ENCODE results near the gene CTRB2.

CTRB2 gene

DNA sequence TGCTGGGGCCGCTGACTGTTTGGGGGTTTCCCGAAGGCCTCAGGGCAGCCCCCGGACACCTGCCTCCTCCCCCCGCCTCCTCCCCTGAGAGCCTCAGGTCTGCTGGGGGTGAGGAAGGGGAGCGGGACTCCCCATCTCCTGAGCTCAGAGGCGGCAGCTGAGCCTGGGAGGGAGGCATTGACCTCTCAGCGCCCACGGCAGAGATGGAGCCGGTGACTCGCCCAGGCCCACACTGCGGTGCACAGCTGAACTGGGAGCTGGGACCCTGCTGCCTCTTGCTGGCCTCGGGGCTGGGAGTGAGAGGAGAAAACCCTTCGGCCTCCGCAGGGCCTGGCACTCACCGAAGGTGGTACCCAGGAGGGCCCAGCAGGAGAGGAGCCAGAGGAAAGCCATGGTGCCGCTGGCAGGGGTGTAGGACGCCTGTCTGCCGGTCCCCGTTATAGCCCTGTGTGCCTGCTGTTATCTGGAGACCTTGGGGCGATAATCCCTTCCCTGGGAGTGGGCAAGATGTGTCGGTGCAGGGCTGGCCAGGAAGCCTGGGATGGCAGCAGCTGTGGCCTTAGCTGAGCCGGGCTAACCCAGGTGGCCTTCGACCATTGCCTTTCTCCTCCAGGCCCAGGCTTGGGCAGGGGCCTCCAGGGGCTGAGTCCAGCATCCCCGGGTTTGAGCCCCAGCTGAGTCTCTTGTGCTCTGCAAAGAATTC, at the start of gene CTRB2:
TSS of gene CTRB2 (minus strand) at position 413 of the 703 bp plus-strand sequence. CDS start at position 393, 20 bp downstream.
- H3K27ac Mint-ChIP-seq = no peak within 1 kb of the TSS
- no peak for DNase-seq
- H3K4me1 Mint-ChIP-seq (ENCODE audit: low read depth) = peaks cover 2% of the 10 kb centered on the region
- no peaks in the 10 kb centered on the region for H3K9me3 Mint-ChIP-seq
- no peak within 1 kb of the TSS for H3K4me3 Mint-ChIP-seq
- H3K36me3 Mint-ChIP-seq (ENCODE audit: low read depth) = no peaks in the 10 kb centered on the region
- H3K27me3 Mint-ChIP-seq = no peaks in the 10 kb centered on the region

DNA sequence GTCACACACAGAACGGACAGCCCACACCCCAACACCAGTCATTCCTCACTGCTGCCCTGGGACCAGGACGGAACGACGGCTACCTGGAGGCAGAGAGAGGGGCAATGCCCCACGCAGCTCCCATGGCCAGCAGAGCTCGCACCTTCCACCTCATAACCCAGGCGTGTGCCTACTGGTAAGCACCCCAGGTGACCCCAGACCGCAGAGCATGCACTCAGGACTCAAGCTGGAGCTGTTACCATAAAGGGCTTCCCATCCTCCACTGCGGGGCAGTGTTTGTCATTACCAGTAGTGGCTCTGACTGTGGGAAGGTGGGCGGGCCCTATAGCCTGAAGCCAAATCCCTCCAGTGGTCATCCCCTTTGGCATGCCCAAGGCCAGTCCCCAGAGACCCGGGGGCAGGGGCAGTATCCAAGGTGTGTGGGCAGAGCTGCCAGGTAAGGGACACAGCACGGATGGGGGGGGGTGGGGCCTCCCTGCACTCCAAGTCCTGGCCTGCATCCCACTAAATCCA, 49.2 kb upstream of the CTRB2 start:
- no peaks in the 10 kb centered on the region for H3K36me3 Mint-ChIP-seq (ENCODE audit: low read depth)
- H3K27me3 Mint-ChIP-seq = peaks cover 37% of the 10 kb centered on the region
- DNase-seq = no peak
- H3K4me3 Mint-ChIP-seq = no peak overlapping the region
- H3K9me3 Mint-ChIP-seq = no peaks in the 10 kb centered on the region
- no peak overlapping the region for H3K27ac Mint-ChIP-seq
- peaks cover 6% of the 10 kb centered on the region for H3K4me1 Mint-ChIP-seq (ENCODE audit: low read depth)

DNA sequence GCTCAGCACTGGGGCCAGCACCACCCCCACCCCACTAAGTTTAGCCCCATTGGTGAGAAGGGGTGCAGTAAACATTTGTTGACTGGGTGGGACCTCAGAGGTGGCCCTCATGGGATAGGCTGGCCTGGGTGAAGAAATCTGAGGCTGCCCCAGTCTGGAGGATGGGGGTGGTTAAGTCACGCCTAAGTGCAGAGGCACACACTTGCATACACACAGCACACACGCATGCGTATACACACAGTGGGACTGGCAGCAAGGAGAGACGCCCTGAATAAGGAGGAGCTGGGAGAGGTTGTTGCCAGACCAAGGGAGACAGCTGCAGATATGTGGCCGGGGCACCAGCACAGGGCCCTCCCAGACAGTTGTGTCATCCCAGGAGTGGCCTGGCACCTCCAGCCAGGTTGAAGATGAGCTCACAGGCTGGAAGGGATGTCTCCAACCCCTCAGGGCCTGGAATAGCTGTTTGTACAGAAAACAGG, 47.4 kb upstream of the CTRB2 start:
- no peaks in the 10 kb centered on the region for H3K36me3 Mint-ChIP-seq (ENCODE audit: low read depth)
- no peak overlapping the region for H3K27ac Mint-ChIP-seq
- H3K4me1 Mint-ChIP-seq (ENCODE audit: low read depth) = peaks cover 12% of the 10 kb centered on the region
- H3K4me3 Mint-ChIP-seq = no peak overlapping the region
- peaks cover 49% of the 10 kb centered on the region for H3K27me3 Mint-ChIP-seq
- no peaks in the 10 kb centered on the region for H3K9me3 Mint-ChIP-seq
- DNase-seq = no peak

DNA sequence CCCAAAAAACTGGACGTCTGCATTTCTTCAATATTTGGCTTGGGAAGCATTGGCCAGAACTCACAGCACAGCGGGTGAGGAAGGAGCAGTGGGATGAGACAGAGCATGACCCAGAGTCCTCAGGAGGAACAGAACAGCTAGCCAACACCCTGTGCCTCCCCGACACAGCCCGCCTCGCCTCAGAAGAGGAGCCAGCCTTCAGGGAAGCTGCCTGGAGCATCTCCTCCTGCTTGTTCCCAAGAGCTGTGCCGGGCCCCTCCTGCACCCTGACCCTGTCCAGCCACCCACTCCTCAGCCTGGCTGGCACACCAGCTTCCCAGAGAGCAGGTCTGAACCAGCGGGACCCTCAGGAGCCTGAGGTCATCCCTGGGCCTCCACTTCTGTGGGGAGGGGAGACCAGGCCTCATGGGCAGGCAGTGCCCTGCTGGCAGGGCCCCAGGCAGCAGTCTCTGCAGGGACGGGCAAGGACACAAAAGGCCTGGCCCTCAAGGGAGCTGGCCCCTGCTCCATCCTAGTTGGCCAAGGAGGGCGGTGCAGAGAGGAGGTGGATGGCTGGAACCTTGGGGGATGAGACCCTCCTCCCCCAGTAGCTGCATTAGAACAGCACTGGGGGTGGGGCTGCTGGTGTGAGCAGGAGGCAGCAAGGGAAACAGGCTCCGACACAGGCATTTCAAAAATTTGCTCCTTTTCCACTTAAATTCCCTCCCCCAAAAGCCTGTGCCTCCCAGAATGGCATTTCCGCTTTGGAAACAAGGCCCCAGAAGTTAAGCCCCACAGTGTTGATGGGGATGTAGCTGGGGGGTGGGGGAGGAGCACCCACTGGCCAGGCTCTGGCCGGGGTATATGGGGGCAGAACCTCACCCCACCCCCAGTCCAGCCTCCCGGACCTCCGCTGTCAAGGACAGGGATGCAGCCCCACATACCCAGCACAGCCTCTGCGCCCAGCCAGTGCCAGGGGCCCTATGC, 46.3 kb upstream of the CTRB2 start:
- Mint-ChIP-seq H3K4me3 (no peak overlapping the region), H3K36me3 (ENCODE audit: low read depth) (no peaks in the 10 kb centered on the region), H3K4me1 (ENCODE audit: low read depth) (peaks cover 12% of the 10 kb centered on the region), H3K27ac (no peak overlapping the region), H3K9me3 (no peaks in the 10 kb centered on the region), H3K27me3 (peaks cover 50% of the 10 kb centered on the region)
- no peak for DNase-seq

DNA sequence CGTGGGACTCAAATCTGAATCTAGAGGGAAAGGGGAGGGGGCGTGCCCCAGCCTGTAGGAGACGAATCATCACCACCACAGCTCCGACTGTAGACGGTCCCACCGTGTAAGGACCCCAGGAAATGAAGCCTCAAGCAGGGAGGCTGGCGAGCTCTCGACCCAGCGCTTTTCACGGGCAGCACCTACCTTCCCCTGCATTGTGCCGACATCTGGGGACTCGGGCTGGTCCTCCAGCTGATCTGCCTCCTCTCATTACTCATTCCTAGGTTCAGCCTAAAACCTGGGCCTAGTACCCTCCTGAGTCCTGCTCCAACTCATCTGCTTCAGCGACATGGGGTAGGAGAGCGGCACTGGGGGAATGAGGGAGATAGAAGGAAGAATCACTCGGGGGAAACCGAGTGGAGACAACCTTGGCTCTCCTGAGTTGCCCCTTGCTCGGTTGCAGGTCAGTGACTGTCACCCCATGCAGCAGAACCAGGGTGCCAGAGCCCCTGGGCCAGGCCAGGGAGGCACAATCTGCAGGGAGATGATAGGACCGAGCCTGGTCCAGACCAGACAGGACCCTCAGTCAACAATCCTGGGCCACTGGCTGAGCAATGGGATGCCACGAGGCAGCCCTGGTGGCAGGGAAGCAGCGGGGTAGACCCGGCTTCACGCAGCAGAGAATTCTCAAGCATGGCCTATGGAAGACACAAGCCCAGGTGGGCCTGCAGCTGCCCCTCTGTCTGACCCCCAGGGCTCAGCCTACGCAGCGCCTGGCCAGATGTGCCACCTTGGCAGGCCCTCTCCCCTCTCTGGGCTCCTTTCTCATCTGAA, 45.3 kb upstream of the CTRB2 start:
- Mint-ChIP-seq H3K4me1 (ENCODE audit: low read depth) (peaks cover 12% of the 10 kb centered on the region), H3K4me3 (peak overlapping the region; percentile 57), H3K27me3 (peaks cover 50% of the 10 kb centered on the region), H3K9me3 (no peaks in the 10 kb centered on the region), H3K27ac (no peak overlapping the region), H3K36me3 (ENCODE audit: low read depth) (no peaks in the 10 kb centered on the region)
- DNase-seq = no peak

DNA sequence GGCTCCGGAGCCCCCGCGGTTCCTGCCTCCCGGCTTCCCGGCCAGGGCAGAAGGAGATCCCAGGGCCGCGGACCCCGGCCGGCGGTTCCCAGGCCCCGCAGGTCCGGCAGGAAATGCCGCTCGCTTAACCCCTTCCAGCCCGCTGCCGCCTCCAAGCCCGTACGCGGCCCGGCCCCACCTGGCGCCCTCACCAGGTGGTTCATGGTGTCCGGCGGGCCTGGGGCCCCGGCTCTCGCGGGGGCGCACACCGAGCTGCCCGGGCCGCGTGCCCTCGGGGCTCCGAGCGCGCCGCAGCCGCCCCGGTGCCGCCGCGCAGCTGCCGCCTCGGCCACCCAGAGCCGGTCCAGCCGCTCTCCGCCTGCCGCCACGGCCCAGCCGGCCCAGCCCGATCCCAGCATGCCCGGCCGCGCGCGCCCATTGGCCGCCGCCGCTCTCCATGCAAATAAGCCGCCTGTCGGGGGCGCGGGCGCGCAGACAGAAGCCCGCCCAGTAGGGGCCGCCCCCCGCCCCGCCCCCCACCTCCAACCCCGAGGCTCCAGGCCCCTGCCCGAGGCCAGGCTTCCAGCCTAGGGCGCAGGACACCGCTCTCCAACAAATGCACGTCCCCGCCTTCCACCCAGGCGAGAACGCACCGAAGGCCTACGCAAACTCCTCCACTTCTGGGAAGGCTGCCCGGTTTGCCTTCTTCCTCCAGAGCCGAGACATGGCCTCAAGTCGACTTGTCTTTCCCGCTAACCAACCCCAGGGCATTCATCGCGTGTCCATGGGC, 44.5 kb upstream of the CTRB2 start, which contains the start of gene BCAR1:
TSS of gene BCAR1 (minus strand) at position 345 of the 769 bp plus-strand sequence. CDS start at position 203, 142 bp downstream.
- H3K27me3 Mint-ChIP-seq = peaks cover 50% of the 10 kb centered on the region

DNA sequence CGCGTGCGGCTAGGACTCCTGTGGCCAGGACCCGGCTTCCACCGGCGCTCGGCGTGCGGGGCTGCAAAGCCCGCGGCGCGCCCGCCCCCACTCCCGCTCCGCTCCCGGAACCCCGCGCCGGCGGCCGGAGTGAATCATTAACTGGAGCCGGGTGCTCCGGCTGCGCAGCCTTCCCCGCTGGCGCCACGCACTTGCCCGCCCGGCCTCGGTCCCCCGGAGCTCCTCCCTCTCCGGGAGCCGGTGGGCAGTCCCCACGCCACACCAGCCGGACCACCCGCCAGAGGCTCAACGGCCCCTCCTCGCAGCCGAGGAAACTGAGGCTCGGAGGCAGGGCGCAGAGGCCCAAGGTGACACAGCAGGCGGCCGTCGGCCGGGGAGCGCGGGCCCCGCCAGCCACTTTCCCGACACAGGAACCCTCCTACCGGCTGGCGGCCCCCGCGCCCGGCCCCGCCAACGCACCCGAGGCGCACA, 43.9 kb upstream of the CTRB2 start:
- Mint-ChIP-seq H3K9me3 (no peaks in the 10 kb centered on the region), H3K4me3 (peak overlapping the region; percentile 67), H3K27ac (no peak overlapping the region), H3K4me1 (ENCODE audit: low read depth) (peaks cover 12% of the 10 kb centered on the region), H3K36me3 (ENCODE audit: low read depth) (no peaks in the 10 kb centered on the region), H3K27me3 (peaks cover 50% of the 10 kb centered on the region)
- DNase-seq = peak; percentile 55

More for the DNA sequence above, 44.5 kb upstream of the CTRB2 start, which contains the start of gene BCAR1:
- no peak within 1 kb of the TSS for H3K27ac Mint-ChIP-seq
- no peaks in the 10 kb centered on the region for H3K36me3 Mint-ChIP-seq (ENCODE audit: low read depth)
- H3K9me3 Mint-ChIP-seq = no peaks in the 10 kb centered on the region
- peaks cover 12% of the 10 kb centered on the region for H3K4me1 Mint-ChIP-seq (ENCODE audit: low read depth)
- DNase-seq = peak; percentile 58
- H3K4me3 Mint-ChIP-seq = peak within 1 kb of the TSS; percentile 67

DNA sequence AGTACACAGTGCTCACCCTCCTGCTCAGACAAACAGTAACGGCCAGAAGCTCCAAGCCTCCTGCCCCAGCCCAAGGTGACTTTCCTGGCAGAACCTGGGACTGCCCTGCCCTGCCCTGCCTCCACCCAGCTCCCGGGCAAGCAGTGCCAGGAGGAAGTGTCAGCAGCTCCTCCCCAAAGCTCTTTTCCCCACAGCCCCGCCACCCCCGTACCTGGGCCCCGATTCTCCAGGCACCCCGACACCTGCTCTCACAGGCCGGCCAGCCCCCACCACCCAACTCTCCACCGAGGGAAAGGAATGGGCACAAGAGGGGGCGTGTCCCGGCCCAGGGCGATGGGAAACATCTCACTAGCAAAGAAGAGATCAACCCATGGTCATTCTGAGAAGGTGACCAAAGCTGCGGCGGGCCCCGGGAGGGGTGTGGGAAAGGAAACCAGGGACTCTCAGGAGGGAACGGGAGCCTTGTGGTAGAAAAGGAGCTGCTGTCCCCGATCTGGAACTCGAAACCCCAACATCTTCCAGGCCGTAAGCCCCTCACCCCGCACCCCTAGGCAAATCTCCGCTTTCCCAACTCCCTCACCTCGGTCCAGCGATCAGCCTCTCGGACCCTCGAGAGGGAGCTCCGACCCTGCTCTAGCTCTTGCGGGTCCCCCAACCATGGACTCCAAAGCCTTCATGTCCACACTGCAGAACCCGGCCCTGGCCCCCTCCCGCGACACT, 43.3 kb upstream of the CTRB2 start:
- Mint-ChIP-seq H3K4me3 (peak overlapping the region; percentile 67), H3K36me3 (ENCODE audit: low read depth) (no peaks in the 10 kb centered on the region), H3K9me3 (no peaks in the 10 kb centered on the region), H3K27me3 (peaks cover 49% of the 10 kb centered on the region), H3K4me1 (ENCODE audit: low read depth) (peaks cover 12% of the 10 kb centered on the region), H3K27ac (no peak overlapping the region)
- no peak for DNase-seq

DNA sequence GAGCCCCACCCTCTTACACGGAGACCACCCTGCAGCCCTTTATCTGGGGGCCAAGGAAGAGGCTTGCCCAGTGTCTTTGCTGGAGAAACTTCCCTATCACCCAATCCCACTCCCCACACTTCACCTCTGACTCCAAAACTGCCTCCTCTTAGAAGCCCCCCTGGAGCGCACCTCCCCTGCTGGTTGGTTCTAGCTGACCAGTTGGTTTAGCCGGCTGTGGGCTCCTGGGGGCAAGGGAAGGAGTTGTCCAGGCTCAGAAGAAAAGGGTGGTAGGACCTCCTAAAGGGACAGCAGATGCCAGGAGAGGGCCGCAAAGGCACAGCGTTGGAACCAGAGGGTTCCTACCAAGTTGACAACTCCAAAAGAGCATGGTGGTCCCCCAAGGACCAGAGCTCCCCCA, 42.5 kb upstream of the CTRB2 start:
- Mint-ChIP-seq H3K4me1 (ENCODE audit: low read depth) (peaks cover 16% of the 10 kb centered on the region), H3K9me3 (no peaks in the 10 kb centered on the region), H3K4me3 (no peak overlapping the region), H3K27me3 (peaks cover 41% of the 10 kb centered on the region), H3K36me3 (ENCODE audit: low read depth) (no peaks in the 10 kb centered on the region), H3K27ac (no peak overlapping the region)
- DNase-seq = no peak

DNA sequence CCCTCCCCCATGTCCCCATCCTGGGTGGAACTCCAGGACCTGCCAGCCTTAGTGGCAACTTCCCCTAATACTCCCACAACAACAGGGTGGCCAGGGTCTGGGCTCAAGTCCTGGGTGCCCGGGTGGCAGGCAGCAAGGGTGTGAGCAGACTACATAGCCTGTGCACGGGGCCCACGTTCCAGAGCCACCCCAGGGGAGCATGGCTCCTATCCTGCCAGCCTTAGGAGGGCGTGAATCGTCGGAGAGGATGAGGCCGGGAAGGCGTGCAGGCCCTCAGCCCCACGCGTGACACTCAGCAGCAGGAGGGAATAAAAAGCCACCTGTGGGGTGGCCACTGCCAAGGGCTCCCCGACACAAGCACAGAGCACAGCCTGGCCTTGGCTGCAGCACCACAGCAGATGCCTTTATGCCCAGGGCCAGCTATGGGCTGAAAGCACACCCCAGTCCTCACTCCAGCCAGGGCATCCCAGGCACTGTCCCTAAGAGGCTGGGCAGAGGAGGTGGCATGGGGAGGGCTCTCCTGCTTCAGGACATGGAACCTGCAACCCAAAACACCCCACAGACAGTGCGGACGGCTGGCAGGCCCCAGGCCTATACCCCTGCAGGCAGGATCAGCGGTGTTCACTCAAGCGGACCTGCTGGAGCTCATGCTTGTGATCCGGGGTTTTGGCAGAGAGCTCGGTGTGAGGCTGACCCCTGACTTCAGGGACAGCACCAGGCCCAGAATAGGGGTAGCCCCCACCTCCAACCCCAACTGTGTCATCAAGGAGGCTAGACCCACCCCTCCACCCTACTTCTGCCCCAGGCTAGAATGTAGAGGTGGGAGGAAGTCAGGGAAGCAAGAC, 41.8 kb upstream of the CTRB2 start:
- DNase-seq = no peak
- Mint-ChIP-seq H3K27ac (no peak overlapping the region), H3K9me3 (no peaks in the 10 kb centered on the region), H3K4me1 (ENCODE audit: low read depth) (peaks cover 16% of the 10 kb centered on the region), H3K27me3 (peaks cover 35% of the 10 kb centered on the region), H3K4me3 (no peak overlapping the region), H3K36me3 (ENCODE audit: low read depth) (no peaks in the 10 kb centered on the region)

DNA sequence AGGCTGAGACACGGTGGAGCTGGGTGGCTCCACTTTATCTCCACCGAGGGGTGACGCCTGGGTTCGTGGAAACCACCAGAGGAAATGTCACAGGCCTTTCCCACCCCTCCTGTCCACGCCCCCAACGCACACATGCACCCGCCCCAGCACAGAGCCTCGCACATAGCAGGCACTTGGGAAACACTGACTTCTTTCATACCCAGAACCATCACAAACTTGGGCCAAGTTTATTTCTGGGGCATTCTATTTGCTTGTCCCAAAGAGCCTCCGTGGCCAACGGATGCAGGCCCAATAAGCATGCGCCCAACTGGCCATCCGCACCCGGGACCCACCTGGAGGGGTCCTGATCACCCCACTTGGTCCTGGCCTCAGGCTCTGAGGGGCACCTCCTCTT, 41.2 kb upstream of the CTRB2 start:
- peaks cover 28% of the 10 kb centered on the region for H3K27me3 Mint-ChIP-seq
- H3K36me3 Mint-ChIP-seq (ENCODE audit: low read depth) = no peaks in the 10 kb centered on the region
- peaks cover 16% of the 10 kb centered on the region for H3K4me1 Mint-ChIP-seq (ENCODE audit: low read depth)
- no peaks in the 10 kb centered on the region for H3K9me3 Mint-ChIP-seq
- DNase-seq = no peak
- H3K27ac Mint-ChIP-seq = no peak overlapping the region
- H3K4me3 Mint-ChIP-seq = no peak overlapping the region

DNA sequence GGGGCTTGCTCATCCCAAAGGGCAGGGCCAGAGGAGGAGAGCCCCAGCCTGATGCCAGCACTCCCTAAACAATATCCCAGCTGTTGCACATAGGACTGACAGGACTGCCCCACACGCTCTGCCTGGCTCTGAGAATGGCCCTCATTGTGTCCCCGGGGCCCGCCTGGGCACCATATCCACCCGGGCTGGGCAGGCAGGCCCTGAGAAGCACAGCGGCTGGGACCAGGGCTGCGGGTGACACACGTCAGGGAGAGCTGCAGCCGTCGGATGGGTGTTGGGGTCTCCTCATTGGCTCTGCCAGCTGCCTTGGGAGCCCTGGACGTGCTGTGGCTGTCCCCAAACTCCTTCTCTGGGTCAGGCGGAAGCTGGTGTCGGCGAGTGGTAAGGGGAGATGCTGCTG, 40.3 kb upstream of the CTRB2 start:
- peaks cover 20% of the 10 kb centered on the region for H3K27me3 Mint-ChIP-seq
- H3K36me3 Mint-ChIP-seq (ENCODE audit: low read depth) = no peaks in the 10 kb centered on the region
- H3K4me1 Mint-ChIP-seq (ENCODE audit: low read depth) = peaks cover 16% of the 10 kb centered on the region
- no peak overlapping the region for H3K4me3 Mint-ChIP-seq
- H3K27ac Mint-ChIP-seq = no peak overlapping the region
- H3K9me3 Mint-ChIP-seq = no peaks in the 10 kb centered on the region
- no peak for DNase-seq

Data from activated T-cell treated with anti-CD3 and anti-CD28 coated beads, Interleukin-2, amount 50 U/mL, for 24 hours (primary cell).